ENCODE data around the gene TEX48.

Gene TEX48

DNA sequence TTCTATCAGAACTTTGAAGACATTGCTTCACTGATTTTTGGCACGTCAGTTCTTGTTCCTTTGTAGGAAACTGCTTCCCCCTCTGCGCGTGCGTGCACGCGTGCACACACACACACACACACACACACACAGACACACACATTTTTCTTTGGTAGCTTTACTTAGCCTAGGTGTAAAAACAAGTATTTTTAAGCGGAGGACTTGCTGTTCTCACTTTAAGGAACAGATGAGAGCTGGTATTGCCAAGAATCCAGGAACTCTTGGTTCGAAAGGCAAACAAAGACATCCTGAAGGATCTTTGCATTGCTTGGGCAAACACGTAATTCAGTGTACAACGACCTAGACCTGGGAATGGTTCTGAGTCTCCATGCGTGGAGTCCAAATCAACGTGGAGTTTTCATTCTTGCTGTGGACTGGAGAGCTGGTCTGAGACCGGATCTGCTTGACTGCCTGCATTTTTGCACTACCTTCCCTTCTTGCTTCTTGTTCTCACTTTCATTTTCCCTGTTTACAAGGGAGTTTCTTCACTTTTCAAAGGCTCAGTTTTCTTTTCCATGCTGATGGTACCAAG, 62.7 kb downstream of the TEX48 start:
- Histone ChIP-seq H4K8ac (ENCODE audit: low read length) (no peak overlapping the region), H2BK12ac (ENCODE audit: low read length in 2 of 2) (no peak overlapping the region), H3K27me3 (ENCODE audit: control insufficient read depth in 1 of 2, insufficient read depth in 1 of 2, low read length in 2 of 2) (no peaks in the 10 kb centered on the region), H2AFZ (ENCODE audit: low read depth, low read length) (no peak overlapping the region), H3K23ac (ENCODE audit: low read length in 2 of 2) (no peak overlapping the region), H3K9ac (ENCODE audit: low read length) (no peak overlapping the region), H3K18ac (ENCODE audit: low read depth in 1 of 2, low read length in 2 of 2) (no peak overlapping the region), H3K4me3 (ENCODE audit: insufficient read depth in 1 of 2, low read depth in 1 of 2, low read length in 2 of 2) (no peak overlapping the region), H2AK5ac (ENCODE audit: low read length, severe bottlenecking) (no peak overlapping the region), H3K36me3 (ENCODE audit: control insufficient read depth in 1 of 2, insufficient read depth in 2 of 2, low read depth in 1 of 2, low read length in 2 of 2) (peaks cover 0 to 3% of the 10 kb centered on the region in 2 experiments), H2BK120ac (ENCODE audit: low read depth, low read length) (no peak overlapping the region), H3K9me3 (ENCODE audit: control insufficient read depth, low read length) (no peaks in the 10 kb centered on the region), H3K27ac (ENCODE audit: low read length, poor library complexity, severe bottlenecking) (peak overlapping the region; percentile 30), H2BK15ac (ENCODE audit: low read depth, poor library complexity, severe bottlenecking) (no peak overlapping the region), H3K79me1 (replicated peaks; ENCODE audit: low read length, poor library complexity, severe bottlenecking) (peaks cover 22% of the 10 kb centered on the region), H3K4ac (ENCODE audit: low read depth in 1 of 2, low read length in 2 of 2) (no peak overlapping the region), H4K91ac (ENCODE audit: low read length) (no peak overlapping the region), H3K4me2 (ENCODE audit: low read length, poor library complexity, severe bottlenecking) (no peak overlapping the region), H2BK5ac (ENCODE audit: low read depth, low read length, poor library complexity, severe bottlenecking) (no peak overlapping the region), H3K14ac (ENCODE audit: low read length in 2 of 2) (no peak overlapping the region), H3K4me1 (ENCODE audit: control insufficient read depth, insufficient read depth, low read depth, low read length) (peaks cover 8% of the 10 kb centered on the region)
- no peak for DNase-seq
- 95% methylated on average over 12 of the region's 13 CpGs for WGBS

- WGBS = 86% methylated on average over 4 of the region's 4 CpGs
These were observed 65.1 kb downstream of the TEX48 start for GRCh38 chr9:114616684-114617520.

More at GRCh38 chr9:114616684-114617520, 65.1 kb downstream of the TEX48 start:
- Histone ChIP-seq H4K8ac (ENCODE audit: low read length) (no peak overlapping the region), H2BK15ac (ENCODE audit: low read depth, poor library complexity, severe bottlenecking) (no peak overlapping the region), H2BK12ac (ENCODE audit: low read length in 2 of 2) (peak overlapping the region in 1 of 2 experiments; percentile 25), H3K18ac (ENCODE audit: low read depth in 1 of 2, low read length in 2 of 2) (no peak overlapping the region), H3K4me2 (ENCODE audit: low read length, poor library complexity, severe bottlenecking) (no peak overlapping the region), H3K27me3 (ENCODE audit: control insufficient read depth in 1 of 2, insufficient read depth in 1 of 2, low read length in 2 of 2) (no peaks in the 10 kb centered on the region), H3K36me3 (ENCODE audit: control insufficient read depth in 1 of 2, insufficient read depth in 2 of 2, low read depth in 1 of 2, low read length in 2 of 2) (no peaks in the 10 kb centered on the region), H3K14ac (ENCODE audit: low read length in 2 of 2) (no peak overlapping the region), H3K9ac (ENCODE audit: low read length) (peak overlapping the region; percentile 37), H3K4me3 (ENCODE audit: insufficient read depth in 1 of 2, low read depth in 1 of 2, low read length in 2 of 2) (no peak overlapping the region), H2AFZ (ENCODE audit: low read depth, low read length) (no peak overlapping the region), H2AK5ac (ENCODE audit: low read length, severe bottlenecking) (no peak overlapping the region), H4K91ac (ENCODE audit: low read length) (no peak overlapping the region), H2BK5ac (ENCODE audit: low read depth, low read length, poor library complexity, severe bottlenecking) (no peak overlapping the region), H3K4me1 (ENCODE audit: control insufficient read depth, insufficient read depth, low read depth, low read length) (peaks cover 10% of the 10 kb centered on the region), H3K23ac (ENCODE audit: low read length in 2 of 2) (no peak overlapping the region), H3K4ac (ENCODE audit: low read depth in 1 of 2, low read length in 2 of 2) (peak overlapping the region in 1 of 2 experiments; percentile 24), H3K79me1 (replicated peaks; ENCODE audit: low read length, poor library complexity, severe bottlenecking) (peaks cover 25% of the 10 kb centered on the region), H2BK120ac (ENCODE audit: low read depth, low read length) (no peak overlapping the region), H3K9me3 (ENCODE audit: control insufficient read depth, low read length) (no peaks in the 10 kb centered on the region), H3K27ac (ENCODE audit: low read length, poor library complexity, severe bottlenecking) (no peak overlapping the region)
- DNase-seq = no peak

Measured in mesenchymal stem cell (in vitro differentiated cells and primary cell).